ENCODE data around the gene CD9.

The CD9 gene

GRCh38 chr12:6285532-6286306 is 85.5 kb downstream of the CD9 start:
- no peak for DNase-seq (ENCODE audit: low spot score)
- Histone ChIP-seq H3K4me3 (no peak overlapping the region), H3K27ac (no peak overlapping the region)
- no peak for TF ChIP-seq CTCF (IDR thresholded peaks at IDR 0.05)

All from coronary artery (tissue), 2 donors.